BE2C (cell line): ENCODE measurements around the gene ARL2BP.

Source experiments
- DNase-seq: peaks from one replicate; pipeline ENCODE4 v3.0.0-alpha.2; 2020
- H3K27me3 ChIP-seq: fragments of 250-450 bp; sonication (Bioruptor Pico); 2 replicates; pipeline ENCODE4 v1.5.1; 2020; ENCODE audit warnings: mild to moderate bottlenecking
- H3K36me3 ChIP-seq: fragments of 250-450 bp; sonication (Bioruptor Pico); 2 replicates; pipeline ENCODE4 v1.5.1; 2020; ENCODE audit warnings: mild to moderate bottlenecking
- H3K4me1 ChIP-seq: fragments of 250-450 bp; sonication (Bioruptor Pico); 2 replicates; pipeline ENCODE4 v1.5.1; 2020
- H3K4me3 ChIP-seq: 2 replicates; pipeline ENCODE4 v1.5.1; 2011; ENCODE audit warnings: low read depth, low read length
- H3K9me3 ChIP-seq: fragments of 250-450 bp; sonication (Bioruptor Pico); 2 replicates; pipeline ENCODE4 v1.5.1; 2020
- CTCF ChIP-seq: IDR thresholded peaks from 2 replicates; pipeline ENCODE4 v1.5.1; 2012; ENCODE audit warnings: mild to moderate bottlenecking, low read depth, low read length

ARL2BP gene

DNA sequence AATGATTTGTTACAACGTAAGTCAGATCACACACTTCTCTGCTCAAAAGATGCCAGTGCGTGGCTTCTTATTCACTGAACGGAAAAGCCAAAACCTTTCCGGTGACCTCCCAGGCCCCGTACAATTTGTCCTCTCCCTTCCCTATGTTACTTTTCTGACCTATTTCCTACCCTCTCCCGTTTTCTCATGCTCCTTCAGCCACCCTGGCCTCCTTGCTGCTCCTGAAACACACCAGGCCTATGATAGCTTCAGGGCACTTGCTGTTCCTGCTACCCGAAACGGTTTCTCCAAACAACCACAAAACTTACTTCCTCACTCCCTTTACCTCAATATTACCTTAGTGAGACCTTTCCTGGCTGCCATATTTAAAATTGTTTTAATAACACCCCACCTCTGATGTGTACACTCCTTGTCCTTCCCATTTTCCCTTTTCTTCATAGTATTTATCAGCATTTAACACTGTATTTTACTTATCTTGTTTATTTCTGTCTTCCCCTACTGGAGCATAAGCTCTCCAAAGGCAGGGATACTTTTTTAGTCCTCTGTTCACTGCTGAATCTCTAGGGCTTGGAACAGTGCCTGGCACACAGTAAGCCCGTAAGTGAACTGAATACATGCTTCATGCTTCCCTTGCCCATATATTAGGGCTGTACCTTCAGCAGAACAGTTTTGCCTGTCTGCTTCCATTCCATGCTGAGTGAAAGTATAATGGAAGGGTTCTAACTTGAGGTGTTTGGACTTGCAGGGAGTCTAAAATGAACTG, 10.9 kb upstream of the ARL2BP start:
- Histone ChIP-seq H3K4me3 (no peak overlapping the region), H3K9me3 (no peaks in the 10 kb centered on the region), H3K27me3 (no peaks in the 10 kb centered on the region), H3K36me3 (peaks cover 89% of the 10 kb centered on the region), H3K4me1 (peaks cover under 1% of the 10 kb centered on the region)
- no peak for DNase-seq
- TF ChIP-seq CTCF, result no peak

- DNase-seq, result no peak
- H3K9me3 ChIP-seq, result no peaks in the 10 kb centered on the region
- TF ChIP-seq CTCF, result no peak
- no peaks in the 10 kb centered on the region for H3K27me3 ChIP-seq
- peaks cover 89% of the 10 kb centered on the region for H3K36me3 ChIP-seq
- no peaks in the 10 kb centered on the region; the same call in 1 of the 2 replicates for H3K4me1 ChIP-seq
- H3K4me3 ChIP-seq, result no peak overlapping the region
These were observed 10.4 kb upstream of the ARL2BP start for GRCh38 chr16:57234707-57235092.

DNA sequence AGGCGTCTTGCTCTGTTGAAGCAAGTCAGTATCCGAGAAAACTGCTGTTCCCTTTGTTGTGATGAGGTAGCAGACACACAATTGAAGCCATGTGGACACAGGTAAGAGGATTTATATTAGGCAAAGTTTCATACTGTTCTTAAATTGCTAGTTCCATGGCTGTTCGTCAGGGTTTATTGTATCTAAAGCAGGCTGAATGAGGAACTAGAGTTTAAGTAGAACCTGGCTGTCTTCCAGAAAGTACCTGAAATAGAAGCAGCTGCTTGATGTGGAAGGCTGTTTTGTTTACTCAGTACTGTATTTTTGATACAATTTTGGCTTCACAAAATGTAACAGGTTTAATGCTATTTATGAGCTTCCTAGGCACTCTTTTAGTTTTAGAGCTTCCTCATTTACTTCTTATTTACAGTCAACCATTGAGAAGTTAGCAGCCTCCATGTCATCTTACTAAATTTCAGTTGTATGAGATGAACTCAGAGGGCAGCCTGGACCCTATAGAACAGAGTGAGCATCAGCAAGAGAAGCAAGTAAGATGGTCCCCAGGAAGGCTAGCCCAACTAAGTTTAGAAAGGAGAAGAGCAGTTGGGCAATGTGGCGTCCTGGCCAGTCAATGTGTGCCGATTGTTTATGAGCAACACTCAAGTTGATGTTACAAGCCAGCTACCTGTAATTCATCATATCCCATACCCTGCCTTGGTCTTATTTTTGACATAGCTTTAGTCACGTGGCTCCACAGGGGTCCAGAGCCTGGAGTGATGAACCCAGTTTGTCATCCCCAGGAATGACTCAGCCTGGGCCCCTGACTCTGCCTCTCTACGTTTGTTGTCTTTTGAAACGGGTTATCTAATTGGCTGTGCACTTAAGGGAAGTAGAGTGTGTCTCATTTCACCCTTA, 9.7 kb upstream of the ARL2BP start:
- Histone ChIP-seq H3K4me3 (no peak overlapping the region), H3K36me3 (peaks cover 85% of the 10 kb centered on the region)

GRCh38 chr16:57236022-57236350, 9.1 kb upstream of the ARL2BP start:
- H3K4me3 ChIP-seq, result no peak overlapping the region
- no peaks in the 10 kb centered on the region; the same call in 1 of the 2 replicates for H3K4me1 ChIP-seq
- H3K9me3 ChIP-seq, result no peaks in the 10 kb centered on the region
- no peak for TF ChIP-seq CTCF
- peaks cover 79% of the 10 kb centered on the region for H3K36me3 ChIP-seq
- DNase-seq, result no peak
- H3K27me3 ChIP-seq, result no peaks in the 10 kb centered on the region

More for the DNA sequence above, 9.7 kb upstream of the ARL2BP start:
- Histone ChIP-seq H3K4me1 (no peaks in the 10 kb centered on the region; the same call in 1 of the 2 replicates), H3K9me3 (no peaks in the 10 kb centered on the region), H3K27me3 (no peaks in the 10 kb centered on the region)
- DNase-seq, result no peak
- no peak for TF ChIP-seq CTCF

DNA sequence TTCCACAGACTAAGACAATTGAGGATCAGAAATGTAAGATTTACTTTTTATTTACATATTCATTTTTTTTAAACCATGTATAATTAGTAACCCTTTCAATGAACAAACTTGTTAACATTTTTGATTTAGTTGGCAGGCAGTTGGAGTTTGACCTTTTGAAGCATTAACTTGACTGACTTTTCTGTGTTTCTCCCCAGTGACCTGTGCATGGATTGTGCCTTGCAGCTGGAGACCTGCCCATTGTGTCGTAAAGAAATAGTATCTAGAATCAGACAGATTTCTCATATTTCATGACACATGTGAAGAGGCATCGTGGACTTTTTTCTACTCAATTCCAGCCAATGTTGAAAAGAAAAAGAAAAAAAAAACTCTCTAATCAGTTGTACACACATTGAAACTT, 6.4 kb upstream of the ARL2BP start:
- TF ChIP-seq CTCF, result no peak
- DNase-seq, result no peak
- no peaks in the 10 kb centered on the region for H3K27me3 ChIP-seq
- no peaks in the 10 kb centered on the region for H3K9me3 ChIP-seq
- no peaks in the 10 kb centered on the region for H3K4me1 ChIP-seq
- no peak overlapping the region for H3K4me3 ChIP-seq
- peaks cover 53% of the 10 kb centered on the region for H3K36me3 ChIP-seq

DNA sequence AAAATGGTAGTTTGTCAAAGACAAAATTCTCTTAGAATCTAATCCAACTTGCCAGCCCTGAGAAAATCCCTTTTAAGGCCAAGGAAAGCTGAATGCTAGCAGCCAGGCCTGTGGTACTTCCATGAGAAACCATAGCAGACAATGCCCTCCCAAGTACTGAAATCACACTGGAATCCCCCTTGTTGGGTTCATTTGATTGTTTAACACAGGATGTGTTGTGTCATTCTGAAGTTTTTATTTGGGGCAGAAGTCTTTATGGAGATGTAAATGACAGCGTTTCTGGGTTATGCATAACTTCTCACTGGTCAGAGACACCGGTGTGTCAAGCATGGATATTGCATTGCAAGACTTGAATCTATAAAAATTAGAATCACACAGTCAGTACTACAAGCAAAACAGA, 6.0 kb upstream of the ARL2BP start:
- Histone ChIP-seq H3K9me3 (no peaks in the 10 kb centered on the region), H3K4me3 (no peak overlapping the region), H3K36me3 (peaks cover 49% of the 10 kb centered on the region), H3K27me3 (no peaks in the 10 kb centered on the region), H3K4me1 (no peaks in the 10 kb centered on the region)
- no peak for DNase-seq
- no peak for TF ChIP-seq CTCF
